Erythroblast (primary cell): ENCODE results near the gene COG4.

ENCODE experiments used
- GATA1 ChIP-seq: IDR thresholded peaks from 2 replicates; pipeline ENCODE4 v1.6.1; 2011; ENCODE audit warnings: low read depth, mild to moderate bottlenecking, control low read depth, low read length, moderate library complexity
- POLR2A ChIP-seq: IDR thresholded peaks from 2 replicates; pipeline ENCODE4 v1.6.1; 2011; ENCODE audit warnings: mild to moderate bottlenecking, low read length

GRCh38 chr16:70433458-70434103, 89.8 kb downstream of the COG4 start:
- TF ChIP-seq POLR2A (no peak), GATA1 (no peak)
